ENCODE measurements around the gene CHPF2. TPM values are rescaled to one million over a fixed set of nuclear protein-coding genes. Genes with fewer than 3 reads are reported as not detected.

CHPF2 gene
- total and polyA plus RNA-seq, 2 of the 13 experiments (the other 11 are each of a cell fraction or from before 2014, with no cell fraction given): 15.4 to 21.5 TPM

DNA sequence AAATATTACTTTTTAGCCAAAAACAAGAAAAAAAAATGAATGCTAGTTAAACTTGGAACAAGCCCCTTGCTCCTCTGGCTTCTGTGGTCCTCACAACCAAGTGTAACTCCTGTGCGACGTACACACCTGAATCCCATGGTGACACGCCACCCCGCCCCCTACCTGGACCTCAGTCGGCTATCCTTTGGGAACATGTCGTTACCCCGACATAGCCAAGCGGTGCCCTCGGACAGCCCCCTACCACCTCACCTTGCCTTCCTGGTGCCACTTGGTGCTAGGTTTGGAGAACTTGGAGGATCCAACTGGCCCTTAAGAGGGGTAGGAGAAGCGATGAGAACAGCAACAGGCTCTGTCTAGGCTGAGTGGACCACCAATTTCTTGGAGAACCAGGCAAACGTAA, 28.2 kb downstream of the CHPF2 start:
- H3K27ac ChIP-seq (ENCODE audit: extremely low read length, insufficient read depth, low read length): no peak overlapping the region
- H3K79me2 ChIP-seq (ENCODE audit: insufficient read depth, low read length): no peaks in the 10 kb centered on the region
- no peak for FAIRE-seq
- ATAC-seq: no peak
- WGBS (ENCODE audit: low lambda C conversion rate): 48% methylated on average over 9 of the region's 11 CpGs
- no peak for DNase-seq (ENCODE audit: low spot score)
- no peak overlapping the region for H2AFZ ChIP-seq (ENCODE audit: low read length)
- H3K36me3 ChIP-seq (replicated peaks in 1 of 2; ENCODE audit: control insufficient read depth in 1 of 2, insufficient read depth in 2 of 2, low read length in 2 of 2): no peaks in the 10 kb centered on the region
- no peak overlapping the region for H3K4me2 ChIP-seq (ENCODE audit: low read depth, low read length)
- ChIA-PET CTCF (ENCODE audit: low intra/inter-chr PET ratio, low total read pairs) (no interaction called here), POLR2A (no interaction called here)
- no peaks in the 10 kb centered on the region for H4K20me1 ChIP-seq (ENCODE audit: insufficient read depth, low read length)
- intact Hi-C loops (cut with micrococcal nuclease; ENCODE audit: unreplicated experiment): no loop called here
- H3K27me3 ChIP-seq (ENCODE audit: control insufficient read depth in 1 of 2, insufficient read depth in 2 of 2, low read length in 2 of 2): peaks cover 8 to 61% of the 10 kb centered on the region in 2 experiments
- in situ Hi-C loops (cut with HindIII; ENCODE audit: extremely low pct_ligation_motif_present, low pct_unique_long_range_greater_than_20kb): no loop called here
- H3K9ac ChIP-seq (ENCODE audit: insufficient read depth, low read depth, low read length): no peak overlapping the region
- no TSS peak for BruUV-seq (replicated peaks)
- no peaks in the 10 kb centered on the region for H3K9me3 ChIP-seq (ENCODE audit: low read length)
- no peaks in the 10 kb centered on the region for H3K4me1 ChIP-seq (ENCODE audit: insufficient read depth, low read length)
- no peak overlapping the region for H3K4me3 ChIP-seq (replicated peaks in 1 of 3; ENCODE audit: insufficient read depth in 1 of 3, low read depth in 2 of 3, low read length in 3 of 3)
- TF ChIP-seq RXRA (CRISPR knock-in tag; IDR thresholded peaks at IDR 0.05): no peak
- no peak for TF ChIP-seq IKZF4 (CRISPR knock-in tag; IDR thresholded peaks at IDR 0.05; ENCODE audit: borderline replicate concordance, low read depth, not compliant biosample characterization)
- no peak for TF ChIP-seq ZSCAN22 (CRISPR knock-in tag; IDR thresholded peaks at IDR 0.05)
- no peak for TF ChIP-seq MAX (IDR thresholded peaks at IDR 0.05)
- TF ChIP-seq CAMTA2 (CRISPR knock-in tag; IDR thresholded peaks at IDR 0.05; ENCODE audit: borderline replicate concordance): no peak
- TF ChIP-seq, protein P1, sequence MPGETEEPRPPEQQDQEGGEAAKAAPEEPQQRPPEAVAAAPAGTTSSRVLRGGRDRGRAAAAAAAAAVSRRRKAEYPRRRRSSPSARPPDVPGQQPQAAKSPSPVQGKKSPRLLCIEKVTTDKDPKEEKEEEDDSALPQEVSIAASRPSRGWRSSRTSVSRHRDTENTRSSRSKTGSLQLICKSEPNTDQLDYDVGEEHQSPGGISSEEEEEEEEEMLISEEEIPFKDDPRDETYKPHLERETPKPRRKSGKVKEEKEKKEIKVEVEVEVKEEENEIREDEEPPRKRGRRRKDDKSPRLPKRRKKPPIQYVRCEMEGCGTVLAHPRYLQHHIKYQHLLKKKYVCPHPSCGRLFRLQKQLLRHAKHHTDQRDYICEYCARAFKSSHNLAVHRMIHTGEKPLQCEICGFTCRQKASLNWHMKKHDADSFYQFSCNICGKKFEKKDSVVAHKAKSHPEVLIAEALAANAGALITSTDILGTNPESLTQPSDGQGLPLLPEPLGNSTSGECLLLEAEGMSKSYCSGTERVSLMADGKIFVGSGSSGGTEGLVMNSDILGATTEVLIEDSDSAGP (CRISPR knock-in tag; IDR thresholded peaks at IDR 0.05; ENCODE audit: borderline replicate concordance): no peak
- TF ChIP-seq ZNF879 (CRISPR knock-in tag; IDR thresholded peaks at IDR 0.05): no peak
- no peak for TF ChIP-seq POGK (CRISPR knock-in tag; conservative IDR thresholded peaks at IDR 0.05)
- no peak for TF ChIP-seq ZNF276 (CRISPR knock-in tag; IDR thresholded peaks at IDR 0.05; ENCODE audit: low read depth)
- no peak for TF ChIP-seq BRCA1 (CRISPR knock-in tag; IDR thresholded peaks at IDR 0.05)
- TF ChIP-seq ZMYM3 (CRISPR knock-in tag; IDR thresholded peaks at IDR 0.05): no peak

Data from HepG2 (cell line).